Peyer's patch (tissue), 4 donors: ENCODE measurements around the gene ZNF236. TPM values are rescaled to one million over a fixed set of nuclear protein-coding genes. Genes with fewer than 3 reads are reported as not detected.
"Not testable (repeated sequence)": the region's sequence is repeated elsewhere in the genome, so short reads cannot be mapped to it uniquely, and the experiment has no call there.

ENCODE experiments used
- DNase-seq, 3 donors: peaks; one replicate each; pipeline ENCODE4 v3.0.0-alpha.2; 2017 to 2019
- H3K27ac ChIP-seq, 4 donors: fragments of 200-600 bp; sonication (generic); one replicate each; pipeline ENCODE4 v1.5.1; 2016 to 2019
- H3K27me3 ChIP-seq, 2 donors: fragments of 200-600 bp; sonication (generic); one replicate each; pipeline ENCODE4 v1.5.1; 2019
- H3K36me3 ChIP-seq, 3 donors: fragments of 200-600 bp; sonication (generic); one replicate each; pipeline ENCODE4 v1.5.1; 2016 to 2019
- H3K4me1 ChIP-seq, 4 donors: fragments of 200-600 bp; sonication (generic); one replicate each; pipeline ENCODE4 v1.5.1; 2016 to 2019
- H3K4me3 ChIP-seq, 4 donors: fragments of 200-600 bp; sonication (generic); 1 replicate in 3 of 4; 2 replicates in 1 of 4; pipeline ENCODE4 v1.5.1; 2016 to 2019; ENCODE audit warnings: mild to moderate bottlenecking in 1 of 4
- H3K9me3 ChIP-seq, 4 donors: fragments of 200-600 bp; sonication (generic); one replicate each; pipeline ENCODE4 v1.5.1; 2016 to 2019; ENCODE audit warnings: mild to moderate bottlenecking in 1 of 4
- CTCF ChIP-seq, 6 experiments: fragments of 450-650 bp in 4 of 6; fragments of 200-600 bp in 2 of 6; sonication (generic) in 1 of 6; IDR thresholded peaks; one replicate each; pipeline ENCODE4 v1.5.1; 2017 to 2019; ENCODE audit warnings: antibody characterized with exemption in 6 of 6, mild to moderate bottlenecking in 3 of 6, moderate library complexity in 1 of 6
- POLR2A ChIP-seq, 2 donors: fragments of 450-650 bp; IDR thresholded peaks; one replicate each; pipeline ENCODE4 v1.5.1; 2017; ENCODE audit warnings: antibody characterized with exemption in 2 of 2, mild to moderate bottlenecking in 2 of 2, moderate library complexity in 2 of 2
- total RNA-seq, 4 donors: library from RNA; depleted of rRNA; stranded (reverse); fragments of >200 nt; gene quantifications; one replicate each; pipeline ENCODE4 v1.1.0, GENCODE V29; 2016

ZNF236 gene
- total RNA-seq, 4 donors from 2014 or later: 13.8 to 57.8 (median 27.7) TPM

GRCh38 chr18:77015169-77015568 is 192.8 kb downstream of the ZNF236 start:
- Histone ChIP-seq H3K9me3 (no peaks in the 10 kb centered on the region), H3K27me3 (no peaks in the 10 kb centered on the region), H3K4me3 (no peak overlapping the region), H3K4me1 (no peaks in the 10 kb centered on the region), H3K36me3 (peaks cover 0 to 22% (median 0%) of the 10 kb centered on the region in 3 donors), H3K27ac (no peak overlapping the region)
- no peak for DNase-seq
- TF ChIP-seq POLR2A (IDR thresholded peaks at IDR 0.05) (no peak), CTCF (IDR thresholded peaks at IDR 0.05) (no peak)

GRCh38 chr18:77015771-77016710 is 193.7 kb downstream of the ZNF236 start:
- no peak for DNase-seq
- no peak overlapping the region for H3K27ac ChIP-seq
- H3K4me3 ChIP-seq: no peak overlapping the region
- TF ChIP-seq POLR2A (IDR thresholded peaks at IDR 0.05): no peak
- no peak for TF ChIP-seq CTCF (IDR thresholded peaks at IDR 0.05)
- no peaks in the 10 kb centered on the region for H3K9me3 ChIP-seq
- no peaks in the 10 kb centered on the region for H3K27me3 ChIP-seq
- H3K4me1 ChIP-seq: no peaks in the 10 kb centered on the region
- H3K36me3 ChIP-seq: peaks cover 0 to 30% (median 0%) of the 10 kb centered on the region in 3 donors

- no peaks in the 10 kb centered on the region for H3K4me1 ChIP-seq
- H3K27me3 ChIP-seq: no peaks in the 10 kb centered on the region
- no peak overlapping the region for H3K27ac ChIP-seq
- peaks cover 0 to 30% (median 0%) of the 10 kb centered on the region in 3 donors for H3K36me3 ChIP-seq
- TF ChIP-seq POLR2A (IDR thresholded peaks at IDR 0.05) (no peak), CTCF (IDR thresholded peaks at IDR 0.05) (no peak)
- no peak overlapping the region for H3K4me3 ChIP-seq
- H3K9me3 ChIP-seq: no peaks in the 10 kb centered on the region
- DNase-seq: no peak
Measured at GRCh38 chr18:77016936-77017335, 194.6 kb downstream of the ZNF236 start.

GRCh38 chr18:77017355-77017754 is 195.0 kb downstream of the ZNF236 start:
- Histone ChIP-seq H3K27me3 (no peaks in the 10 kb centered on the region), H3K4me1 (no peaks in the 10 kb centered on the region), H3K4me3 (no peak overlapping the region), H3K27ac (no peak overlapping the region), H3K9me3 (no peaks in the 10 kb centered on the region), H3K36me3 (peaks cover 0 to 27% (median 0%) of the 10 kb centered on the region in 3 donors)
- no peak for DNase-seq
- TF ChIP-seq CTCF (IDR thresholded peaks at IDR 0.05) (no peak), POLR2A (IDR thresholded peaks at IDR 0.05) (no peak)

- DNase-seq: not testable (repeated sequence)
- peaks cover 0 to 27% (median 0%) of the 10 kb centered on the region in 3 donors for H3K36me3 ChIP-seq
Measured at GRCh38 chr18:77018650-77019049, 196.3 kb downstream of the ZNF236 start.

GRCh38 chr18:77019641-77020040 is 197.3 kb downstream of the ZNF236 start:
- H3K4me1 ChIP-seq: no peaks in the 10 kb centered on the region
- H3K4me3 ChIP-seq: no peak overlapping the region
- peaks cover 0 to 27% (median 0%) of the 10 kb centered on the region in 3 donors for H3K36me3 ChIP-seq
- H3K27ac ChIP-seq: no peak overlapping the region
- TF ChIP-seq POLR2A (IDR thresholded peaks at IDR 0.05) (no peak), CTCF (IDR thresholded peaks at IDR 0.05) (no peak)
- DNase-seq: no peak
- H3K27me3 ChIP-seq: no peaks in the 10 kb centered on the region
- no peaks in the 10 kb centered on the region for H3K9me3 ChIP-seq

More at GRCh38 chr18:77018650-77019049, 196.3 kb downstream of the ZNF236 start:
- H3K27me3 ChIP-seq, H3K27ac ChIP-seq, H3K4me3 ChIP-seq, H3K9me3 ChIP-seq, H3K4me1 ChIP-seq: not testable (repeated sequence)
